Endometrial microvascular endothelial cells (primary cell): ENCODE results near the gene GEMIN4. TPM values are rescaled to one million over a fixed set of nuclear protein-coding genes. Genes with fewer than 3 reads are reported as not detected.

Experiments
- in situ Hi-C: cut with HindIII; loops from 2 replicates; pipeline ENCODE4 v1.10.0; 2017; ENCODE audit warnings: low sequenced_read_pairs, low pct_unique_long_range_greater_than_20kb; ENCODE audit errors: inconsistent ontology term
- total RNA-seq: library from RNA; depleted of rRNA; stranded (reverse); fragments of >200 nt; gene quantifications from one replicate; pipeline ENCODE4 v1.2.3, GENCODE V29; 2015; ENCODE audit errors: inconsistent ontology term

Gene GEMIN4
- total RNA-seq, 1 donor from 2014 or later = 27.6 TPM

GRCh38 chr17:746783-747629, 5.1 kb downstream of the GEMIN4 start:
- in situ Hi-C loops = no loop called here

GRCh38 chr17:746181-746580, 5.9 kb downstream of the GEMIN4 start:
- in situ Hi-C loops = no loop called here

GRCh38 chr17:745406-745805, 6.7 kb downstream of the GEMIN4 start:
- in situ Hi-C loops = no loop called here

- in situ Hi-C loops = no loop called here
Observed at GRCh38 chr17:744937-745336, 7.1 kb downstream of the GEMIN4 start.

GRCh38 chr17:743139-743538, 8.9 kb downstream of the GEMIN4 start:
- in situ Hi-C loops = no loop called here

GRCh38 chr17:742147-742793, 9.8 kb downstream of the GEMIN4 start:
- in situ Hi-C loops = no loop called here

GRCh38 chr17:740240-741017, 11.6 kb downstream of the GEMIN4 start:
- in situ Hi-C loops = no loop called here

GRCh38 chr17:737561-738113, 14.4 kb downstream of the GEMIN4 start:
- in situ Hi-C loops = no loop called here

- in situ Hi-C loops = no loop called here
Observed at GRCh38 chr17:733743-734142, 18.3 kb downstream of the GEMIN4 start.

GRCh38 chr17:732902-733720, 19.0 kb downstream of the GEMIN4 start:
- in situ Hi-C loops = no loop called here

GRCh38 chr17:732067-732901, 19.8 kb downstream of the GEMIN4 start, which contains the start of gene TLCD3A:
Gene TLCD3A, plus strand, starts transcription at chr17:732596. Its CDS starts 52 bp downstream, at chr17:732648.
- in situ Hi-C loops = no loop called here

GRCh38 chr17:731644-732066, 20.4 kb downstream of the GEMIN4 start:
- in situ Hi-C loops = no loop called here

- in situ Hi-C loops = no loop called here
Observed at GRCh38 chr17:728911-729310, 23.2 kb downstream of the GEMIN4 start.

GRCh38 chr17:726271-726919, 25.7 kb downstream of the GEMIN4 start:
- in situ Hi-C loops = no loop called here

- in situ Hi-C loops = no loop called here
Observed at GRCh38 chr17:725746-726145, 26.3 kb downstream of the GEMIN4 start.

- in situ Hi-C loops = no loop called here
Observed at GRCh38 chr17:725084-725483, 27.0 kb downstream of the GEMIN4 start.

- in situ Hi-C loops = no loop called here
Observed at GRCh38 chr17:721540-721937, 30.5 kb downstream of the GEMIN4 start.
